KG1 (cell line): Measurements from ENCODE around the gene RPL29.
"Not testable (repeated sequence)": the region's sequence is repeated elsewhere in the genome, so short reads cannot be mapped to it uniquely, and the experiment has no call there.

Source experiments
- DNase-seq: peaks from one replicate; lab custom pipeline; 2025; lab: John Stamatoyannopoulos, UW

The RPL29 gene

DNA sequence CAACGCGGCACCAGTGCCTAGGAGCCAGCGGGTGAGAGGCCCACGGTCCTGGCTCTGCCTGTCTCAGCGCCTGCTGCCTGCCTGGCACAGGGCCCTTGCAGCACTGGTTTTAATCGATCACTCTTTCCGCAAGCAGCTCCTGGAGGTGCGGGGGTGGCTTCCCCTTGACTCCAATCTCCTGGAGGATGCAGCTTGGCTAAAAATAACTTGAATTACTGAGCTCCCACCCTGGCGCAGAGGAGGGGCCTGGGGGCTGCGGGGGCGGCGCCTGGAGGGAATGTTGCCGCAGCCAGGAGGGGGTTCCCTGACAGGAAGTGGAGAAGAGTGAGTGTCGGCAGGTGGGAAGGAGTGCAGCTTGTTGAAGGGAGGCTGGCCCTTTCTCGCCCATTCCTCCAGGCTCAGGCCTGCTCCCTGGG is 9.9 kb upstream of the RPL29 start:
- DNase-seq = no peak

DNA sequence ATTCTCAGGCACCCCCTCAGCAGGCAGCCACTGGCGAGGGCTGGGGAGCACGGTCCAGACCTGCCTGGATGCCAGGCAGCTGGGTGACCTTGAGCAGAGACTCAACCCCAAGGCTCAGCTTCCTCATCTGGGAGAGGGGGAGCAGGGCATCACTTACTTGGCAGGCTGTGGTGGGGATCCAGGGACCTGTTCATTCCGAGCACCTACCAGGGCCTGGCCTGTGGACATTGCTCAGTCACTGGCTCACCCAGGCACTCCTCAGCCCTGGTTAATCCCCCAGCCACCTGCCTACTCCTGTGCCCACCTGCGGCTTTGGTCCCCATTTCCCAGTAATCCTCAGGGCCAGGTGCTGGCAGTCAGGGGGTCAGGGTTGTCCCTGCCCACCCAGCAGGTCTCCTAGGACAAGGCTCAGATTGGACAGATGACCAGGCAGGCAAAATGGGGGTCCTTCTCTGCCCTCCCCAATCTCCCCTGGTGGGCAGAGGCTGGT is 9.3 kb upstream of the RPL29 start:
- DNase-seq = no peak

DNA sequence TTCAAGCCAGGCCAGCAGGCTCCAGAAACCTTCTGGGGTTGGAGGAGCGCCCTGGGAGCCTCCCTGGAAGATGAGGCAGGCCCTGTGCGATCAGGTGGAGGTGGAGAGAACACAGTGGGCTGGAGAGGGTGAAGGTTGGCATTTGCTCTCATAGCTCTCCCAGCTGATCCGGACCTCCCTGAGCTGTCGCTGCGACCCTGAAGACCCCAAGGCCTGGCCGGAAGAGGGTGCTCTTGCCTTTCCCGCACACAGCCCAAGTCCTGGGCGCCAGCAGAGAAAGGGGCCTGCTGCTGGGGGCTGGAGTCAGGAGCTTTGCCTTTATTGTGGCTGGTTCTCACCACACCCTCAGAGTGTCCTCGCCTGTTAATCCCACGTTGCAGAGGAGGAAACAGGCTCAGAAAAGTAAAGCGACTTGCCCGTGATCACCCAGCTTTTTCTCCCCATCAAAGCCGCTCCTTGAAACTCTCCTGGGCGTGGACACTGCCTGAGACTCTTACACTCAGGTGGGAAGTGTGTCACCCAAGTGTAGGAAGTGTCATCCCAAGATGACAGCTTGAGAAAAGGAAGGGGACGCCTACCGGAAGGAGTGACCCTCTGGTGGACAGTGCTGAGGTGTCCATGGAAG is 8.6 kb upstream of the RPL29 start:
- DNase-seq = no peak

DNA sequence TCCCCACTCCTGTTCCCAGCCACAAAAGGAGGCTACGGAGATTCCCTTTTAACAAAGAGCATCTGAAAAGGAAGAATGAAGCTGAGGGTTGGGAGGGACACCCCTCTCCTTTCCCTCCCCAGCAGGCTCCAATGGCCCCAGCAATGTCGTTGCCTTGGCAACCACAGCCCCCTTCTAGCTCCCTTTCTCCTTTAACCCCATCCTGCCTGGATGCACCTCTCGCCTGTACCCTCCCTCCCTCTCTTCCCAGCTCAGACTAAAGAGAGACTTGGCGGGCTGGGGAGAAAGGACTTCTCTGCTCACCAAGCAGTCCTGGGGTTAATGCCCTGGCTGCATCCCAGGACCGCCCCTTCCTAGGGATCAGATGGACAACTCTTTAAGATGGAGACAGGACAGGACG is 7.1 kb upstream of the RPL29 start:
- no peak for DNase-seq

DNA sequence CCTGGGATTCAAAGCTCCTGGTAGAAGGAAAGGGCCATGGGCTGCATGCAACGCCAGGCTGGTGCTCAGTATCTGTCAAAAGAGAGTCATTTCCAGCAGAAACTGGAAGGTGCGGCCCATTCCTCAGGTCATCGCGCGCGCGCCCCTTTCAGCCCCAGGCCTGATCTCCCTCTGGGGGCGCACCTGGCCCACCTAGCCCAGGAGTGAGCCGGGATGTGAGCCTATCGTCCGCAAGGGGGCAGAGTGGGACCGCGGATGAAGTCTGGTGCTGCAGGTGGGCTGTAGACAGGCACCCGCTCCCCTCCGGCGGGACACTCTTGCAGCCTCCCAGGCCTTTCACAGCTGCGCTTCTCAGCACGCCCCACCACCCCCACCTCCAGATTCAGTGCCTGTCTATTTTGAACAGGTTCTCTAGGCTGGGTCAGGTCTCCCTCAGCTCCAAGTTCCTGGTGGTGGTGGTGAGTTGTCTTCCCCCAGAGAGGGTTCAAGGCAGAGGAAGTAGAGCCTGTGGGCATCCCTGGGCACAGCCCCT is 5.8 kb upstream of the RPL29 start:
- DNase-seq = peak; percentile 65

DNA sequence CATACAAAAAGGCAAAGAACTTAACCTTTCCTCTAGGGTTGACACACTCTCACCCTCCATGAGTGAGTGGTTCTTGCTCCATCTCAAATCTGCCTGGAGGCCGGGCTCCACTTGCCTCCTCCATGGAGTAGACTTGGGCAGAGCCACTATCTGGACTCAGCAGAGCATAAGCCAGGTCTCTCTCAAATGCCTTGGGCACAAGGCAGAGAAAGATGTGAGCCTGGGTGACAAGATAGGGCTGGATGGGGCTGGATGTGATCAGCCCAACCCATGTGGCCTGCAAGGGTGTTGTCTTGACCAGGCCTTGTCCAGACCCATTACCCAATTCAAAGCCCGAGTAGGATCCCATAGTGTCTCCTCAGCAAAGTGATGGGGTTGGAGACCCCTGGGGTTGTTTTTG is 4.2 kb upstream of the RPL29 start:
- DNase-seq = no peak

DNA sequence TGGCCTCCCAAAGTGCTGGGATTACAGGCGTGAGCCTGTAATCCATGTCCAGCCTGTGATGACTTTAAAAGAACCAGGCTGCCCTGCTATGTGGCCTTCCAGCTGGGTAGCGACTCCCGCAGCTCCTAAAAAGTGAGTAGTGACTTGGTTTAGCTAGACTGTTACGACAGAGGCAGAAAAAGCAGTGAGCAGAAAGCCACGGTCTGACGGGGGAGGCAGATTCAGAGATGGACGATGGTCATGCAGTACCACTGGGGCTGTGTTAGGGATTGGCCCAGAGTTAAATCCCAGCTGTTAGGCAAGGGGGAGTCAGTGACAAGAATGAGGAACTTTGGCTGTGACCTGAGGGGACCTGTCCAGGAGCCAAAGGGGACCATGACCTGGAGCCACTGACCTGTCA is 3.1 kb upstream of the RPL29 start:
- DNase-seq = no peak

DNA sequence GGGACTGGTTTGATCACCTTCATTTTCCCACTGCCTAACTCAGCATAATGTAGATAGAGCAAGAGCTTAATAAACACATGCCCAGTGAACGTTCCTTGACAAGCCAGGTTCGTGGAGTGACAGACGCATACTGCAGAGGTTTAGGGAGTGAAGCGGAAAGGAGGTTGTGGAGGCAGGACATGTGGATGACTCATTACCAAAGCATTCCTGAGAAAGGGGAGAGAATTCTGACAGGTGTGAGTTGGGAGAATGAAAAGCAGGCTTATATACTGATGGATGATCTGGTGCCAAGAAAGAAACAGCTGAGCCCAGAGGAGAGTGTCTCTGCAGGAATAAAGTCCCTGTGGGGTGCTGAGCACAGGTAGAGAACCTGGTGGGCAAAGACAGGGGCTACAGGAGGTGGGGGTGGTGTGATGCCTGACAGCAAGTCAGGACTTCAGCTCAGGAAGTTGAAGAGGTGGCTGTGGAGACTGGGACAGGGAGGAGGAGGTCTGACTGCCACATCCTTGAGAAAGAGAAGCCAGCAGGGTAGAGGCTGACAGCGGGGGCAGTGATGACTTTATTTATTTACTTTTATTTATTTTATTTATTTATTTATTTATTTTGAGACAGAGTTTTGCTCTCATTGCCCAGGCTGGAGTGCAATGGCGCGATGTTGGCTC is 2.4 kb upstream of the RPL29 start:
- no peak for DNase-seq

DNA sequence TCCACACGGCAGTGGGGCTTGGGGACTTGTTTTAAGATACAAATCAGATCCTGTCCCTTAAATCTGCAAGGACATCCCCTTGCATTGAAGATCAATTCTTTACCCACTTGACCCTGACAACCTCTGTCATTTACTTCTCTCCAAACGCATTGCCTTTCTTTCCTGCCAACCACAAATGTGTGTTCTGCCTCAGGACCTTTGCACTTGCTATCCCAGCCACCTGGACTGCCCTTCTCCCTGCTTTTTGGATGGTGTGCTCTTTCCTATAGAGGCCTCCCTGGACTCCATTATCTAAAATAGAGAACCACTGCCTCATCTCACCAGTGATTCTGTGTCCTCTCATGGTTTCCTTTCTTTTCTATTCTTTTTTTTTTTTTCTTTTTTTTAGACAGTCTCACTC is 1.5 kb upstream of the RPL29 start:
- DNase-seq = no peak

DNA sequence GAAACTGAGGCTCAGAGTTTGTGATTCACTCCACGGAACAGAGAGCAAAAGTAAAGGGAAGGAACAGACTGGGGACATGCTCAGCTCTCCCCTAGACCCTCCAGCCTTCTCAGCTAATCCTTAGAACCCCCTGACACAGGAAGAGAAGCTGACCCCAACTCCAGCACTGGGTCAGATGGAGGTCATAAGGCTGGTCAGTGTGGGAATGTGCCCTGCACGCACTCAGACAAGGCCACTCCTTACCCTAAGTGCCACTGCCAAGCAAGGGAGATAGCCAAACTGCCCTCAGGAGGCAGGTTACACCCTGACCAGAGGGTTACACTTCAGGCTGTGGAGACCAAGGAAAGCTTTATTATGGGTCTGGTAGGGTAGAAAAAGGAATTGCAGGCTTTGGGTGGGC is 1.2 kb downstream of the RPL29 start:
- no peak for DNase-seq

DNA sequence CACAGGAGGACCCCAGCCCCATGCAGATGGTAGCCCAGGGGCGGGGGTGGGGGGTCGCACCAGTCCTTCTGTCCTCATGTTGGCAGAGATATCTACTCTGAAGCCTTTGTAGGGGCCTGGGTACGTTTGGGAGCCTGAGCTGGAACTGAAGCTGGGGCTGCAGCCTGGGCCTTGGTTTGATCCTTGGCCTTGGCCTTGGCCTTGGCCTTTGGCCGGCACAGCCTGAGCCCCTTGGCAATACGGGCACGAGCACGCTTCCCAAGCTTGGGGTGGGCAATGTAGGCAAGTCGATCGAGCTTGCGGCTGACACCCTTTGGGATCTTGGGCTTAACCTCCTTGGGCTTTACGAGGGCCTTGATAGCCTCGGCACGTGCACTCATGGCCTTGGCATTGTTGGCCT is 2.0 kb downstream of the RPL29 start:
- DNase-seq = not testable (repeated sequence)

DNA sequence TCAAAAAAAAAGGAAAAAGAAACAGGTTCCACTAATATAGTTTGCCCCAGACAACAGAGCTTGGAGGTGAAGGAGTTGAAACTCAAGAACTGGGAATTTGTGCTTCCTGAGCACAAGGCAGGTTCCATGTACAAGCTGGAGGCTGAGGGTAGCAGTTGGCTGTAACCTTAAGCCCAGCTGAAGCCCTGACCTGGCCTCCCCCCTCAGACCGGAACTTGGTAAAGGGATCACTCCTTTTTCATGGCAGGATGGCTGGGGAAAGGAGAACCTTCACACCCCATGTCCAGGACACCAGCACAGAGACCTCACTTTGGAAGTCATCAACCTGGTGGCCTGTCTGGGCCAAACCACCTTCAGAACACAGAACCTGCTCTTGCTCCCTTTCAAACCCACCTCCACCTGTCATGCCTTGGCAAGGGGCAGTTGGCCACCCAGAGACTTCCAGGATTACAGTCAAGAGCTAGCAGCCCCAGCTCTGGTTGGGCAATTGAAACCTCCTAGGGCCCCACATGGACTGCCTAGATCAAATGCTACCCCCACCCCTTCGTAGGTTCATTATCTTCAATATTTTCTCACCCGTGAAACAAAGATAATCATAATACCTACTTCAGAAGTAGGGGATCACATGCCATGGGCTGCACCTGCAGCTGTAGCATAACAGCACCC is 3.5 kb downstream of the RPL29 start:
- DNase-seq = no peak

DNA sequence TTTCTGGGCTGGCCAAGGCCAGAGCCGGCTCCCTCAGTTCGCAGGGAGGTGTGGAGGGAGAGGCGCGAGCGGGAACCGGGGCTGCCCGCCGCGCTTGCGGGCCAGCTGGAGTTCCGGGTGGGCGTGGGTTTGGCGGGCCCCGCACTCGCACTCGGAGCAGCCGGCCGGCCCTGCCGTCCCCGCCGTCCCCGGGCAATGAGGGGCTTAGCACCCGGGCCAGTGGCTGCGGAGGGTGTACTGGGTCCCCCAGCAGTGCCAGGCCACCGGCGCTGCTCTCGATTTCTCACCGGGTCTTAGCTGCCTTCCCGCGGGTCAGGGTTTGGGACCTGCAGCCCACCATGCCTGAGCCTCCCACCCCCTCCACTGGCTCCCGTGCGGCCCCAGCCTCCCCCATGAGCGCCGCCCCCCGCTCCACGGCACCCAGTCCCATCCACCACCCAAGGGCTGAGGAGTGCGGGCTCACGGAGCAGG is 5.2 kb downstream of the RPL29 start:
- DNase-seq = not testable (repeated sequence)

DNA sequence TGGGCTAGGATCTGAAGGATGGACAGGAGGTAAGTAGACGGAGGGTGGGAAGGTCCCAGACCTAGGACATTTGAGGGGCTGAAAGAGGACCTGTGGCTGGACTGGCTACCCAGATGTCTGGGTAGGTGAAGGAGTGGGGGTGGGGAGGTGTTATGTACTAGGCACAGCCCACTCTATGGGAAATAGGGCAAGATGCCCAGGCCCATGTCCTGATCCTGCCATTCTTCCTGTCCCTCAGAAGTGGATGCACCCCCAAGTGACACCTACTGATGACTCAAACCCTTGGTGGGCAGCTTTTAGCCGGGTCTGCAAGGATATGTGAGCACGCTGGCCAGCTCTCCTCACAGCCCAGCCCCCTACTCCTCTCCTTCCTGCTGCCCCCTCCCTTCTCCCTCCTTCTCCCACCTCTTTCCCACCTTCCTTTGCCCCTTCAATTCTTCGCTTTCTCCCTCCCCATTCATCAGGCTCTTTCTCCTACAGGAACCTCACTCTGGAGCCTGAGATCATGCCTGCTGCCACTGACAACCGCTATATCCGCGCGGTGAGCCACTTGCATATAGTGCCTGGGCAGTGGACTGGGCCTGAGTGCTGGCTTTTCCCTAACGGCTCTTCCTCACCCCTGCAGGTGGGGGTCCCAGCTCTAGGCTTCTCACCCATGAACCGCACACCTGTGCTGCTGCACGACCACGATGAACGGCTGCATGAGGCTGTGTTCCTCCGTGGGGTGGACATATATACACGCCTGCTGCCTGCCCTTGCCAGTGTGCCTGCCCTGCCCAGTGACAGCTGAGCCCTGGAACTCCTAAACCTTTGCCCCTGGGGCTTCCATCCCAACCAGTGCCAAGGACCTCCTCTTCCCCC is 7.2 kb downstream of the RPL29 start:
- DNase-seq = no peak

DNA sequence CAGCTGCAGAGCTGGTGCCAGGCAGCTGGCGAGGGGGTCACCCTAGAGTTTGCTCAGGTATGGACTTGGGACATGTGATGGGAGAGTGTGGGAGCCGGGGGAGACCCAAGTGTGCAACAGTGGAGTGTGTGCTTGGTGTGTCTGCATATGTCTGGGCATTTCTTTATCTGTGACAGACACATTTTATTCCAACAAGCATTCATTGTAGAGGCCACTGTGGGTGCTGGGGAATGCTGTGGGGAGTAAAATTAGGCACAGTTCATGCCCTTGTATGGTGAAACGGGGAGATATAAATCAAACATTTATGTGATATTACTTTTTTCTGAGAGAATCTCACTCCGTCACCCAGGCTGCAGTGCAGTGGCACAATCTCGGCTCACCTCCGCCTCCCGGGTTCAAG is 8.1 kb downstream of the RPL29 start:
- no peak for DNase-seq

DNA sequence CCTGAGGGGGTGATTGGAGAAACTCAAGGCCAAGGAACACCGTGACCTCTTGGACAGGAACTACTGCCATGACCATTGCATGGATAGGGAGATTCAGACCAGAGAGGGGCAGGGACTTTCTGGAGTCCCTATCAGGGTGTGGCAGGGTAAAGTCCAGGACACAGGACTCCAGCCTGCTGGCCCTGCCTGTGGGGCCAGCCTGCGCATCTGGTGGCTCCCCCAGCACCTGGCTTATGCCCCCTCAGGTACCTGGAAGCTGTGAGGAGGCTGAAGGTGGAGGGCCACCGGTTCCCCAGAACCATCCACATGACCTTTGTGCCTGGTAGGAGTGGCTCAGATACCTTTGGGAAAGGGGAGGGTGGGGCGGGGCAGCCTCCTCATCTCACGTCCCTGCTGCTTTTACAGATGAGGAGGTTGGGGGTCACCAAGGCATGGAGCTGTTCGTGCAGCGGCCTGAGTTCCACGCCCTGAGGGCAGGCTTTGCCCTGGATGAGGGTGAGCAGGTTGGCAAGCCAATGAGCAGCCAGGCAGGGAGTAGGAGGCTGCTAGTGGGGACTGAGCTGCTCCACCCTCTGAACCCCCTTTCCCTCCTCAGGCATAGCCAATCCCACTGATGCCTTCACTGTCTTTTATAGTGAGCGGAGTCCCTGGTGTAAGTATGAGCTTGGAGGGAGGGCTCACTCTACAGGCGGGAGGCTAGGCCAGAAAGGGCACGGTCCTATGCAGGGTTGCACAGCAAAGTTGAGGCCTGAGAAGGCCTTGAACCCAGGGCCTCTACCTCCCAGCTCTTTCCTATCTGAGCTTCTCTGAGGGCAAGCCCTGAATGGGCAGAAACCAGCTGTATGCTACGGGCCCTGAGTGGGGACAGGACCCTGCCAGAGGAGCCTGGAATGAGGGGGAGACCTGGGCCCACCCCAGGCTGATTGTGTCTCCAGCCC is 9.4 kb downstream of the RPL29 start:
- no peak for DNase-seq

DNA sequence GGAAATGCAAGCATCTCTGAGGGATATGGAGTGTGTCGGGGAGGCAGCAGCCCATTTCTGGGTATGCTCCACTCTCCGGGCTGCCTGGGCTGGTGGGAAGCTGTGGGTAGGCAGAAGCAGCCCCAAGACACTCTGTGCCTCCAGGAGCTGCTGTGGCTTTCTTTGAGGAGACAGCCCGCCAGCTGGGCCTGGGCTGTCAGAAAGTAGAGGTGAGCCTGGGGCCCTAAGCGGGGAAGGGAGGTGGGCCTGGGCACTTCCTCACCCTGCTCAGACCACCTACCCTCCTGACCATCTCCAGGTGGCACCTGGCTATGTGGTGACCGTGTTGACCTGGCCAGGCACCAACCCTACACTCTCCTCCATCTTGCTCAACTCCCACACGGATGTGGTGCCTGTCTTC is 10.6 kb downstream of the RPL29 start:
- DNase-seq = no peak

DNA sequence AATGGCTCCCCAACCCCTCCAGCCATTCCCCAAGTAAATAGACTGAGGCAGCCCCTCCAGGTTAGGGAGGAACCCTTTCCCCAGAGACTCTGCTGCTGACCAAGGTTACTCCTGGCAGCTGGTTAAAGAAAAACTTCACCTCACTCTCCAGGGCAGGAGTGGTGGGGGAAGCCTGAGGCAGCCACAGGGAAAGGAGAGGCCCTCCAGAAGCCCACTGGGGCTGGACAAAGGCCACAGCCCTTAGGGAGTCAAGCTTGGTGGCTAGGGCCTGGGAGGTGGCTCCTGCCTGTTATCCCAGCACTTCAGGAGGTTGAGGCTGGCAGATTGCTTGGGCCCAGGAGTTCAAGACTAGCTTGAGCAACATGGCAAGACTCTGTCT is 11.4 kb downstream of the RPL29 start:
- no peak for DNase-seq

DNA sequence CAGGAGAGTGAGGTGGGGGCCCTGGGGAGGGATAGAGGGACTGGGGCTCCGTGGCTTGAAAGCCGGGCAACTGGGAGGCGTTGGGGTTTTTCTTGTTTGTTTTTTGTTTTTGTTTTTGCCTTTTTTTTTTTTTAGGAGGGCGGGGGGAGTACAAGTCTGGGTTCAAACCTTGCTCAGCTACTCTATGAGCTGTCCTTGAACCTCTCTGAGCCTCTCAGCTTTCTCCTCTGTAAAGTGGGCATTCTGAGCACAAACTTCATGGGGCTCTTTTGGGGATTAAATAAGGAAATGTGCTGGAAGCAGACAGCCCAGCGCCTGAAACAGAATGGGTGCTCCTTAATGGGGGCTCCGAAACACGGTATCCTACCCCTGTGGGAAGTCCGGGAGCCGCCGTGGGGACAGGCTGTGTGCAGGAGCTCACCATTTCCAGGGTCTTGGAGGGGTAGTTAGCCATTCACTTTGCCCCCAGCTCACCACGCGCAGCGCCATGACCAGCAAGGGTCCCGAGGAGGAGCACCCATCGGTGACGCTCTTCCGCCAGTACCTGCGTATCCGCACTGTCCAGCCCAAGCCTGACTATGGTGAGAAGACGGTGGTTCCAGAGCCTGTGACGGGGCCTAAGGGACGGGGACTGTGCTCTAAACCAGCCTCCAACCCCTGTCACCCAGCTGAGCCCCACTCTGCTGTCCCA is 12.0 kb downstream of the RPL29 start:
- DNase-seq = no peak

DNA sequence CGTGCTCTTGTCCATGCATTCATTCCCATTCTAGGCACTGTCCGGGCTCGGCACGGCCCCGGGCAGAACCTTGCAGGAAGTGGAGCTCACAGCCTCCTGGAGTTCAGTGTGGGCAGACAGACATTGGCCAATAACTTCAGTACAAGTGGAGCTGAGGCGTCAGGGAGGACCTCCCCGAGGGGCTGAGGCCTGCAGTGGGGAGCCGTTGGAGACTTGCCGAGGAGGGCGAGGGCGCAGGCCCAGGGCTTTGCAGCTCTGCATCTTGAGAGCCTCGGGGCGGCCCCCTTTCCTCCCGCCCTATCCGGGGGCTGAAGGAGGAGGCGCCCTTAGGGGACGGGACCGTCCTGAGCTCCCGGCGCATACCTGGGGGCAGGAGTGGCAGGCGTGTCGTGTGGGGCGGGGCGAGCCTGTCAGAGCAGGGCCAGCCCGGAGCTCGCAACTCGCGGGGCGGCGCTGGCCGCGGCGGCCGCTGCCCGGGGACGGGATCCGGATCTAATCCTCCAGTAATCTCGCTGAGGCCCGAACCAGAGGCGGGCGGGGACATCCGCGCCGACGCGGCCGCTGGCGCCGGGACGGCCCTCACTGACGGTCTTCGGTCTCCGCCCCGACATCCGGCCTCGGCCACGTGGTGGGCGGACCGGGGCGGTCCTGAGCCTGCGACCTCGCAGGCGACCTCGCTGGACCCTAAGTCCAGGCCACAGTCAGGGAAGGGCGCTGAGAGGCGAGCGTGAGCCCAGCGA is 12.7 kb downstream of the RPL29 start, which contains the start of gene ACY1:
TSS of gene ACY1 (plus strand) at position 698 of the 740 bp plus-strand sequence. CDS start 530 bp downstream, outside the sequence.
- peak; percentile 44 for DNase-seq
